Body of pancreas (tissue), 4 donors: ENCODE measurements around the gene ARID5A. TPM values are rescaled to one million over a fixed set of nuclear protein-coding genes. Genes with fewer than 3 reads are reported as not detected.

Experiments used
- ATAC-seq: fragments of 150-250 bp; one replicate; pipeline ENCODE4 v1.9.1; 2016
- DNase-seq, 4 donors: peaks; one replicate each; pipeline ENCODE4 v3.0.0-alpha.2; 2019
- H3K27ac ChIP-seq, 4 donors: fragments of 200-600 bp; sonication (generic); 1 replicate in 3 of 4; 2 replicates in 1 of 4; pipeline versions ENCODE4 v1.5.1 to v1.6.1; 2016 to 2019; ENCODE audit warnings: mild to moderate bottlenecking in 1 of 4, mixed read lengths in 1 of 4, moderate library complexity in 1 of 4
- H3K27me3 ChIP-seq, 2 donors: fragments of 200-600 bp; sonication (generic); one replicate each; pipeline ENCODE4 v1.6.0; 2016; ENCODE audit warnings: mild to moderate bottlenecking in 1 of 2
- H3K36me3 ChIP-seq, 2 donors: fragments of 200-600 bp; sonication (generic); replicated peaks in 1 of 2; 2 replicates each; pipeline ENCODE4 v1.5.1; 2016; ENCODE audit warnings: low read depth in 2 of 2; ENCODE audit not compliant: insufficient read depth in 1 of 2
- H3K4me1 ChIP-seq: fragments of 200-600 bp; sonication (generic); one replicate; pipeline ENCODE4 v1.6.0; 2016
- H3K4me3 ChIP-seq, 2 donors: fragments of 200-600 bp; sonication (generic); 1 replicate in 1 of 2; 2 replicates in 1 of 2; pipeline ENCODE4 v1.5.1; 2016 to 2019
- H3K9me3 ChIP-seq, 3 donors: fragments of 200-600 bp; sonication (generic); 1 replicate in 2 of 3; 2 replicates in 1 of 3; pipeline ENCODE4 v1.5.1; 2016
- CTCF ChIP-seq, 7 experiments: fragments of 450-650 bp in 4 of 7; fragments of 200-600 bp in 3 of 7; sonication (generic) in 3 of 7; IDR thresholded peaks; one replicate each; pipeline ENCODE4 v1.5.1; 2016 to 2019; ENCODE audit warnings: antibody characterized with exemption in 7 of 7
- POLR2A ChIP-seq, 3 donors: fragments of 450-650 bp; IDR thresholded peaks; one replicate each; pipeline ENCODE4 v1.6.1; 2016; ENCODE audit warnings: antibody characterized with exemption in 3 of 3, mild to moderate bottlenecking in 2 of 3
- WGBS, 2 donors: methylation state at CpG; one replicate each; pipeline ENCODE4 v1.1.5; 2017; 5-methylcytosine and 5-hydroxymethylcytosine counted together
- intact Hi-C: fragments of 100-400 bp; cut with DNase I; formaldehyde crosslinking; loops from one replicate; pipeline ENCODE4 v1.15.1; 2023
- total RNA-seq, 2 donors: library from RNA; depleted of rRNA; stranded (reverse); fragments of >200 nt; gene quantifications; one replicate each; pipeline ENCODE4 v1.1.0, GENCODE V29; 2016

The ARID5A gene
- total RNA-seq, 2 donors from 2014 or later: 8.9 to 9.6 TPM

GRCh38 chr2:96509847-96510230 lies 26.7 kb upstream of the ARID5A start:
- intact Hi-C loops: loop anchor here (5.0 kb wide), 1 partner anchor 108 kb away; no protein-coding TSS in a partner anchor
- peaks cover 50% of the 10 kb centered on the region for H3K4me1 ChIP-seq
- H3K9me3 ChIP-seq: no peaks in the 10 kb centered on the region
- no peak overlapping the region for H3K4me3 ChIP-seq
- H3K27me3 ChIP-seq: no peaks in the 10 kb centered on the region
- ATAC-seq (no peak), DNase-seq (no peak)
- WGBS, 2 donors: 7 to 46% methylated on average over 3 to 11 of the region's 11 CpGs
- H3K36me3 ChIP-seq: no peaks in the 10 kb centered on the region
- peak in 1 of 3 donors; percentile 6 for TF ChIP-seq POLR2A (IDR thresholded peaks at IDR 0.05)
- no peak for TF ChIP-seq CTCF (IDR thresholded peaks at IDR 0.05)
- peak overlapping the region in 1 of 4 donors; percentile 11 for H3K27ac ChIP-seq

DNA sequence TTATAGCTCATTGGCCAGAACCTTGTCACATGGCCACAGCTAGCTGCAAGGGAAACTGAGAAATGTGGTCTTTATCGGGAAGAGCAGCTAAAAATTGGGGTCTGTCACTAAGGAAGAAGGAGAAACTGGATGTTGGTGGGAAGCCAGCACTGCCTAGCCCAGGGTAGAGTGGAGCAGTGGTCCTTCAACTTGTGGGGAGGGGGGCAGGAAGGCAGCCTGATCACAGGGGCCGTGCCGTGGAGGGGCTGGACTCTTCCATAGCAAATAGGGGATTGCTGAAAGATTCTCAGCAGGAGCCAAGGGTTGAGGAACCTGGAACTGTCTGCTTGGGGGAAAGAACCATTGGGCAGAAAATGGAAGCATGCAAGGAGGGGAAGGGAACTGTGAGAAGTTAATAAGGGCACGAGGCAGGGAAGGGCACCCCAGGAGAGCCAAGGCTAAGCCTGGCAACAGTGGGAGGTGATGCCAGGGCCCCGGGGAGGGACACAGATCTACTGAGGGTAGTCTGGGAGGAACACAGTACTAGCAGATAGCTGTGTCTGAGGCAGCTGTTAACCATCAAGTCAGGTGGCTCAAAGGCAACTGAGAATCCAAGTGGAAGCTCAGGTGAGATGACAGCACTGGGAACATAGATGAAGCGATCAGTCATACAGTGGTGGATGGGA lies 25.5 kb upstream of the ARID5A start:
- 62 to 68% methylated on average over 6 of the region's 6 CpGs for WGBS, 2 donors
- no peak overlapping the region for H3K27ac ChIP-seq
- intact Hi-C loops: loop anchor here (5.0 kb wide), 1 partner anchor 109 kb away; no protein-coding TSS in a partner anchor
- H3K4me1 ChIP-seq: peaks cover 38% of the 10 kb centered on the region
- no peaks in the 10 kb centered on the region for H3K36me3 ChIP-seq
- H3K9me3 ChIP-seq: no peaks in the 10 kb centered on the region
- DNase-seq (no peak), ATAC-seq (no peak)
- TF ChIP-seq CTCF (IDR thresholded peaks at IDR 0.05): no peak
- no peak for TF ChIP-seq POLR2A (IDR thresholded peaks at IDR 0.05)
- no peak overlapping the region for H3K4me3 ChIP-seq
- H3K27me3 ChIP-seq: no peaks in the 10 kb centered on the region

DNA sequence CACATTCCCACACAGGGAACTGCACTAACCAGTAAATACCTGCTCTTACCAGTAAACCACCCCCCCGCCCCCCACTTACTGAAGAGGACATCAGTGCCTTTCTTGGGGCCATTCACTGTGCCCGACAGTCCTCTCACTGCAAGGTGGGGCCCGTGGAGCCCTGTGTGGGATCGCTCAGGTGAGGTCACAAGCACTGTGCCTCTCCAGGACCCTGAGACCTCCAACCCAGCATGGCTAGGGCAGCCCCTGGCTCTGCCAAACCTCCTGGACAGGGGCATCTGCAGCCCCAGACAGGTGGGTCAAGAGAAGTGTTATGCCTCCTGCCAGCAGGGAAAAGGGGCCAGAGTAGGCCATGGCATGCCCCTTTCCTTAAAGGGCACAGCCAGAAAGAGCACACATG lies 24.7 kb upstream of the ARID5A start:
- Histone ChIP-seq H3K27ac (no peak overlapping the region), H3K4me3 (no peak overlapping the region), H3K36me3 (no peaks in the 10 kb centered on the region), H3K9me3 (no peaks in the 10 kb centered on the region), H3K27me3 (no peaks in the 10 kb centered on the region), H3K4me1 (peaks cover 30% of the 10 kb centered on the region)
- WGBS, 2 donors: 73 to 81% methylated on average over 4 of the region's 4 CpGs
- no peak for TF ChIP-seq CTCF (IDR thresholded peaks at IDR 0.05)
- no peak for TF ChIP-seq POLR2A (IDR thresholded peaks at IDR 0.05)
- no peak for DNase-seq
- no peak for ATAC-seq
- intact Hi-C loops: loop anchor here (5.0 kb wide), 1 partner anchor 110 kb away; no protein-coding TSS in a partner anchor

DNA sequence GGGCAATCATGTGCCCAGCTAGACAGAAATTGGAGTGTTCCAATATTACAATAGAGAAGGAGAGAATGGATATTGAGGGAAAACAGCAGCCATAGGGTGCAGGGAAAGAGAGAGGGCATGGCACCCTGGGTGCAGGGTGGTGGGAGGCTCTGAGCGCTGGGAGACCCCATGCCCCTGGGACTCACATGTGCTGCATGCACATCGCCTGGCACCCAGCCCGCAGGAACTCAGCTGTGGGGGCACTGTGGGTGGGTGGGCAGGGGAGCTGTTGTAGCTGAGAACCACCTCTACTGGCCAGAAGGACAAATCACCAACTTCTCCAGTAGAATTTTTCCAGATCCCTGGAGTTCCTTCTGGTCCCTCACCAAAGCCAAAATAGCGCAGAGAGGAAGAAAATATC lies 24.2 kb upstream of the ARID5A start:
- H3K4me1 ChIP-seq: peaks cover 25% of the 10 kb centered on the region
- H3K4me3 ChIP-seq: no peak overlapping the region
- no peak overlapping the region for H3K27ac ChIP-seq
- no peaks in the 10 kb centered on the region for H3K36me3 ChIP-seq
- no peaks in the 10 kb centered on the region for H3K9me3 ChIP-seq
- WGBS, 2 donors: 79 to 81% methylated on average over 4 of the region's 4 CpGs
- intact Hi-C loops: loop anchor here (5.0 kb wide), 1 partner anchor 110 kb away; no protein-coding TSS in a partner anchor
- DNase-seq (no peak), ATAC-seq (no peak)
- H3K27me3 ChIP-seq: no peaks in the 10 kb centered on the region
- TF ChIP-seq CTCF (IDR thresholded peaks at IDR 0.05): no peak
- no peak for TF ChIP-seq POLR2A (IDR thresholded peaks at IDR 0.05)

- DNase-seq (no peak), ATAC-seq (no peak)
- no peaks in the 10 kb centered on the region for H3K9me3 ChIP-seq
- H3K4me1 ChIP-seq: peaks cover 3% of the 10 kb centered on the region
- no peak overlapping the region for H3K4me3 ChIP-seq
- intact Hi-C loops: loop anchor here (5.0 kb wide), 1 partner anchor 112 kb away; no protein-coding TSS in a partner anchor
- no peak for TF ChIP-seq POLR2A (IDR thresholded peaks at IDR 0.05)
- TF ChIP-seq CTCF (IDR thresholded peaks at IDR 0.05): no peak
- no peak overlapping the region for H3K27ac ChIP-seq
- 77 to 78% methylated on average over 2 to 6 of the region's 6 CpGs for WGBS, 2 donors
- H3K36me3 ChIP-seq: no peaks in the 10 kb centered on the region
- H3K27me3 ChIP-seq: no peaks in the 10 kb centered on the region
Measured at GRCh38 chr2:96514521-96514920, 22.0 kb upstream of the ARID5A start.
